CD4-positive, alpha-beta memory T cell (primary cell): ENCODE results near the gene GGPS1. TPM values are rescaled to one million over a fixed set of nuclear protein-coding genes. Genes with fewer than 3 reads are reported as not detected.
"Not testable (repeated sequence)": the region's sequence is repeated elsewhere in the genome, so short reads cannot be mapped to it uniquely, and the experiment has no call there.

ENCODE experiments used
- CTCF ChIA-PET: fragments of 350-600 bp; sonication (Branson Sonifier 250); formaldehyde crosslinking; loops from one replicate; lab custom pipeline; 2021; ENCODE audit warnings: inconsistent platforms; ENCODE audit not compliant: partially characterized antibody; lab: Charles Lee
- POLR2A ChIA-PET: fragments of 350-600 bp; sonication (Branson Sonifier 250); formaldehyde crosslinking; loops from one replicate; lab custom pipeline; 2021; ENCODE audit not compliant: partially characterized antibody; lab: Charles Lee
- DNase-seq, 5 donors: peaks; one replicate each; pipeline versions ENCODE4 v3.0.0 to v3.0.0-alpha.2; 2020 to 2022; ENCODE audit warnings: mixed read lengths in 1 of 5
- H3K27ac ChIP-seq: one replicate; pipeline ENCODE4 v1.7.0; 2013; ENCODE audit warnings: low read depth, low read length
- H3K27me3 ChIP-seq: 2 replicates; pipeline ENCODE4 v1.7.0; 2013; ENCODE audit warnings: mild to moderate bottlenecking, low read length, moderate library complexity; ENCODE audit not compliant: insufficient read depth
- H3K36me3 ChIP-seq: 2 replicates; pipeline ENCODE4 v1.7.0; 2013; ENCODE audit warnings: mild to moderate bottlenecking, low read length, moderate library complexity; ENCODE audit not compliant: insufficient read depth
- H3K4me1 ChIP-seq: 2 replicates; pipeline ENCODE4 v1.7.0; 2013; ENCODE audit warnings: mild to moderate bottlenecking, low read length, moderate library complexity; ENCODE audit not compliant: insufficient read depth
- H3K4me3 ChIP-seq, 2 donors: one replicate each; pipeline ENCODE4 v1.7.0; 2013; ENCODE audit warnings: low read length in 2 of 2, mild to moderate bottlenecking in 1 of 2
- H3K9me3 ChIP-seq, 2 donors: one replicate each; pipeline ENCODE4 v1.7.0; 2013; ENCODE audit warnings: low read length in 2 of 2, control low read depth in 1 of 2; ENCODE audit not compliant: control insufficient read depth in 1 of 2
- H3K27ac Mint-ChIP-seq, 7 donors: one replicate each; pipeline ENCODE4 v1.8.0; 2020 to 2021; ENCODE audit warnings: mixed read lengths in 7 of 7, mild to moderate bottlenecking in 6 of 7, inconsistent platforms in 3 of 7, moderate library complexity in 3 of 7
- H3K27me3 Mint-ChIP-seq, 2 donors: one replicate each; pipeline ENCODE4 v1.8.0; 2020 to 2021; ENCODE audit warnings: mixed read lengths in 2 of 2
- H3K36me3 Mint-ChIP-seq, 2 donors: one replicate each; pipeline ENCODE4 v1.8.0; 2020 to 2021; ENCODE audit warnings: mixed read lengths in 2 of 2, inconsistent platforms in 1 of 2, mild to moderate bottlenecking in 1 of 2
- H3K4me1 Mint-ChIP-seq, 4 donors: one replicate each; pipeline ENCODE4 v1.8.0; 2020 to 2021; ENCODE audit warnings: mixed read lengths in 4 of 4, mild to moderate bottlenecking in 1 of 4
- H3K4me3 Mint-ChIP-seq, 8 donors: one replicate each; pipeline ENCODE4 v1.8.0; 2020 to 2021; ENCODE audit warnings: mixed read lengths in 8 of 8, mild to moderate bottlenecking in 7 of 8, moderate library complexity in 6 of 8, inconsistent platforms in 3 of 8
- H3K9me3 Mint-ChIP-seq, 8 donors: one replicate each; pipeline ENCODE4 v1.8.0; 2020 to 2021; ENCODE audit warnings: mixed read lengths in 8 of 8, mild to moderate bottlenecking in 5 of 8, inconsistent platforms in 3 of 8, moderate library complexity in 1 of 8
- intact Hi-C: fragments of 100-400 bp; cut with micrococcal nuclease; formaldehyde crosslinking; loops from one replicate; pipeline ENCODE4 v1.15.1; 2023
- polyA plus RNA-seq, 2 donors: library from polyadenylated mRNA; unstranded; fragments of 300-500 nt; fragmentation: Illumina TruSeq; gene quantifications; one replicate each; pipeline ENCODE4 v1.2.3, GENCODE V29; 2021
- total RNA-seq, 2 experiments: library from RNA; stranded (reverse); gene quantifications; one replicate each; pipeline ENCODE4 v1.2.3, GENCODE V29; 2021

GGPS1 gene
- total and polyA plus RNA-seq, 4 experiments from 2014 or later: 50.3 to 79.5 (median 65.2) TPM

GRCh38 chr1:235367000-235367908, 38.9 kb downstream of the GGPS1 start, which contains the start of gene TBCE:
Gene TBCE (plus strand): TSS chr1:235367427. CDS start chr1:235380050, 12,623 bp downstream.
- no peaks in the 10 kb centered on the region for H3K9me3 ChIP-seq
- H3K27me3 Mint-ChIP-seq: no peaks in the 10 kb centered on the region
- H3K27me3 ChIP-seq: no peaks in the 10 kb centered on the region
- no peaks in the 10 kb centered on the region for H3K36me3 ChIP-seq
- H3K27ac ChIP-seq: peak within 1 kb of the TSS; percentile 71
- DNase-seq: peak; percentile 74 to 82 (median 76)
- H3K27ac Mint-ChIP-seq: peak within 1 kb of the TSS; percentile 84 to 98 (median 95)
- H3K4me3 Mint-ChIP-seq: peak within 1 kb of the TSS; percentile 97 to 100 (median 98)
- peaks cover 20% of the 10 kb centered on the region for H3K4me1 ChIP-seq
- CTCF ChIA-PET: interaction anchor here (1.2 to 2.2 kb wide), 3 partner anchors 38 to 120 kb away, joined by 3 to 8 read pairs (median 4); partner anchors contain the start of genes ARID4B and GGPS1
- H3K4me1 Mint-ChIP-seq: peaks cover 17 to 43% (median 31%) of the 10 kb centered on the region in 4 donors
- POLR2A ChIA-PET: interaction anchor here (0.9 to 1.6 kb wide), 6 partner anchors 12 to 207 kb away, joined by 3 to 6 read pairs (median 4); partner anchors contain the start of genes GGPS1 and RBM34
- intact Hi-C loops: loop anchor here (1.0 to 2.0 kb wide), 4 partner anchors 30 to 206 kb away; partner anchors contain the start of genes ARID4B, GGPS1 and RBM34
- H3K4me3 ChIP-seq: peak within 1 kb of the TSS; percentile 59 to 67
- H3K36me3 Mint-ChIP-seq: peaks cover 0 to 9% of the 10 kb centered on the region in 2 donors
- H3K9me3 Mint-ChIP-seq: no peaks in the 10 kb centered on the region

- H3K36me3 ChIP-seq: no peaks in the 10 kb centered on the region
- no peaks in the 10 kb centered on the region for H3K9me3 ChIP-seq
- DNase-seq: no peak
- peaks cover 20% of the 10 kb centered on the region for H3K4me1 ChIP-seq
- Mint-ChIP-seq H3K4me1 (peaks cover 19 to 43% (median 31%) of the 10 kb centered on the region in 4 donors), H3K27me3 (no peaks in the 10 kb centered on the region), H3K27ac (peak overlapping the region in 5 of 7 donors; percentile 2 to 96 (median 92)), H3K9me3 (no peaks in the 10 kb centered on the region), H3K36me3 (peaks cover 0 to 12% of the 10 kb centered on the region in 2 donors), H3K4me3 (peak overlapping the region; percentile 97 to 100 (median 98))
- ChIA-PET CTCF (interaction anchor here (1.2 to 2.2 kb wide), 3 partner anchors 39 to 121 kb away, joined by 3 to 8 read pairs (median 4); partner anchors contain the start of genes ARID4B and GGPS1), POLR2A (interaction anchor here (1.5 to 1.6 kb wide), 3 partner anchors 40 to 76 kb away, joined by 4 to 6 read pairs (median 5); partner anchors contain the start of gene GGPS1)
- intact Hi-C loops: no loop called here
- no peak overlapping the region for H3K27ac ChIP-seq
- no peak overlapping the region for H3K4me3 ChIP-seq
- H3K27me3 ChIP-seq: no peaks in the 10 kb centered on the region
Measured at GRCh38 chr1:235368428-235368827, 40.1 kb downstream of the GGPS1 start.

- Histone ChIP-seq H3K9me3 (no peaks in the 10 kb centered on the region), H3K36me3 (no peaks in the 10 kb centered on the region), H3K27ac (no peak overlapping the region), H3K27me3 (no peaks in the 10 kb centered on the region), H3K4me3 (no peak overlapping the region), H3K4me1 (peaks cover 20% of the 10 kb centered on the region)
- H3K27me3 Mint-ChIP-seq: no peaks in the 10 kb centered on the region
- peaks cover 3 to 14% of the 10 kb centered on the region in 2 donors for H3K36me3 Mint-ChIP-seq
- H3K4me3 Mint-ChIP-seq: peak overlapping the region in 6 of 8 donors; percentile 4 to 74 (median 50)
- no peaks in the 10 kb centered on the region for H3K9me3 Mint-ChIP-seq
- H3K27ac Mint-ChIP-seq: peak overlapping the region in 5 of 7 donors; percentile 2 to 68 (median 64)
- H3K4me1 Mint-ChIP-seq: peaks cover 21 to 45% (median 34%) of the 10 kb centered on the region in 4 donors
- intact Hi-C loops: no loop called here
- DNase-seq: no peak
- POLR2A ChIA-PET: no interaction called here
- CTCF ChIA-PET: interaction anchor here (0.7 kb wide), 1 partner anchor 42 kb away, joined by 3 read pairs; the partner anchor contains the start of genes ARID4B and GGPS1
Measured at GRCh38 chr1:235369802-235370201, 41.4 kb downstream of the GGPS1 start.

GRCh38 chr1:235375919-235376605, 47.7 kb downstream of the GGPS1 start:
- H3K27ac Mint-ChIP-seq: peak overlapping the region in 5 of 7 donors; percentile 11 to 88 (median 37)
- H3K4me1 Mint-ChIP-seq: peaks cover 11 to 19% (median 15%) of the 10 kb centered on the region in 4 donors
- H3K36me3 Mint-ChIP-seq: peaks cover 26 to 35% of the 10 kb centered on the region in 2 donors
- Histone ChIP-seq H3K27me3 (no peaks in the 10 kb centered on the region), H3K4me1 (no peaks in the 10 kb centered on the region), H3K9me3 (no peaks in the 10 kb centered on the region), H3K4me3 (no peak overlapping the region), H3K27ac (no peak overlapping the region), H3K36me3 (peaks cover 15% of the 10 kb centered on the region)
- H3K27me3 Mint-ChIP-seq: no peaks in the 10 kb centered on the region
- peaks cover 0 to 1% (median 0%) of the 10 kb centered on the region in 8 donors for H3K9me3 Mint-ChIP-seq
- POLR2A ChIA-PET: no interaction called here
- no peak overlapping the region for H3K4me3 Mint-ChIP-seq
- intact Hi-C loops: no loop called here
- CTCF ChIA-PET: no interaction called here
- no peak for DNase-seq

GRCh38 chr1:235378134-235378735, 49.9 kb downstream of the GGPS1 start:
- intact Hi-C loops, H3K27me3 ChIP-seq, H3K4me3 ChIP-seq, H3K9me3 Mint-ChIP-seq, H3K9me3 ChIP-seq, H3K4me1 ChIP-seq, H3K27me3 Mint-ChIP-seq, H3K4me3 Mint-ChIP-seq, H3K27ac ChIP-seq, DNase-seq: not testable (repeated sequence)
- peaks cover 18% of the 10 kb centered on the region for H3K36me3 ChIP-seq
- ChIA-PET POLR2A (interaction anchor here (1.8 kb wide), 1 partner anchor 11 kb away, joined by 5 read pairs; the partner anchor contains the start of gene TBCE), CTCF (interaction anchor here (1.4 kb wide), 1 partner anchor 39 kb away, joined by 3 read pairs; no protein-coding TSS in a partner anchor)
- Mint-ChIP-seq H3K27ac (peak overlapping the region in 1 of 7 donors; percentile 72), H3K4me1 (peaks cover 10 to 19% (median 14%) of the 10 kb centered on the region in 4 donors), H3K36me3 (peaks cover 35 to 38% of the 10 kb centered on the region in 2 donors)

- H3K4me3 Mint-ChIP-seq, H3K27ac Mint-ChIP-seq, intact Hi-C loops, H3K9me3 ChIP-seq, H3K4me1 ChIP-seq, H3K9me3 Mint-ChIP-seq, H3K27ac ChIP-seq, POLR2A ChIA-PET, DNase-seq, H3K27me3 ChIP-seq, H3K4me3 ChIP-seq, H3K4me1 Mint-ChIP-seq, H3K27me3 Mint-ChIP-seq, CTCF ChIA-PET: not testable (repeated sequence)
- peaks cover 18% of the 10 kb centered on the region for H3K36me3 ChIP-seq
- peaks cover 26 to 35% of the 10 kb centered on the region in 2 donors for H3K36me3 Mint-ChIP-seq
Measured at GRCh38 chr1:235381955-235382739, 53.8 kb downstream of the GGPS1 start.
